ENCODE results near the gene INPP4A. TPM values are rescaled to one million over a fixed set of nuclear protein-coding genes. Genes with fewer than 3 reads are reported as not detected.

INPP4A gene
- total and polyA plus RNA-seq, 9 of the 15 experiments (the other 6 are each of a cell fraction or from before 2014, with no cell fraction given) = 1.8 to 15.7 (median 8.3) TPM

DNA sequence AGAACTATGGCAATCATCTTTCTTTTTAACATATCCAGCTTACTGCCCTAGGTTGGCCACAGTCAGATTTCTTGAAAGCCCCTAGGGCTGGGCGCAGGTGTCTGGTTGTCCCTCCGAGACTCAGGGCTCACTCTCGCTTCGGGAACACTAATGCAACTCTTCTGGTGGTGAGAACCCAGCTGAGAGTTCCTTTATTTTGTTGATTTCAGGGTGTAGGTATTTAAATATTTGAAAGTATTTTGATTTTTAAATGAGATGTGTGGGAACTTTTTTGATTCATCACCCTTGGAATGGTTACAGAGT is 40.7 kb downstream of the INPP4A start:
- intact Hi-C loops (cut with micrococcal nuclease) = no loop called here

More for the DNA sequence above, 40.7 kb downstream of the INPP4A start:
- no peak overlapping the region for H2AFZ ChIP-seq (ENCODE audit: low read depth, low read length)
- ChIA-PET CTCF (ENCODE audit: low intra/inter-chr PET ratio) (no interaction called here), POLR2A (interaction anchor here (0.9 kb wide), 1 partner anchor 10 kb away, joined by 3 read pairs; no protein-coding TSS in a partner anchor)
- DNase-seq (ENCODE audit: extremely low read depth in 1 of 4, low spot score in 3 of 4) = no peak
- peaks cover 0 to 4% of the 10 kb centered on the region in 2 experiments; a peak in 2 of 5 replicates for H3K4me1 ChIP-seq (replicated peaks in 1 of 2; ENCODE audit: control insufficient read depth in 2 of 2, insufficient read depth in 2 of 2, low read length in 2 of 2)
- in situ Hi-C loops (cut with MboI) = no loop called here
- H4K20me1 ChIP-seq (replicated peaks; ENCODE audit: control insufficient read depth, insufficient read depth, low read length) = peaks cover 29% of the 10 kb centered on the region
- BruUV-seq (replicated peaks) = no TSS peak
- peaks cover 2% of the 10 kb centered on the region; the same call in 2 of the 3 replicates for H3K79me2 ChIP-seq (ENCODE audit: control insufficient read depth, insufficient read depth, low read length)
- no peak for ATAC-seq
- H3K27me3 ChIP-seq (ENCODE audit: control insufficient read depth in 2 of 2, insufficient read depth in 2 of 2, low read length in 2 of 2) = no peaks in the 10 kb centered on the region
- H3K4me3 ChIP-seq = no peak overlapping the region
- H3K9ac ChIP-seq (ENCODE audit: insufficient read depth in 1 of 2, low read depth in 2 of 2, low read length in 2 of 2) = no peak overlapping the region
- WGBS (ENCODE audit: insufficient coverage, low coverage, missing lambda C conversion rate) = 76% methylated on average over 4 of the region's 4 CpGs
- TF ChIP-seq SOX6 (IDR thresholded peaks at IDR 0.05) (no peak), ZNF282 (CRISPR knock-in tag; IDR thresholded peaks at IDR 0.05) (no peak), RBM17 (IDR thresholded peaks at IDR 0.05; ENCODE audit: borderline replicate concordance, low read depth, low read length) (no peak), SUPT5H (IDR thresholded peaks at IDR 0.05) (no peak), ETV5 (CRISPR knock-in tag; IDR thresholded peaks at IDR 0.05; ENCODE audit: low read depth) (no peak), NCOA4 (IDR thresholded peaks at IDR 0.05; ENCODE audit: partially characterized antibody) (no peak), RUNX1 (IDR thresholded peaks at IDR 0.05; ENCODE audit: low read depth) (no peak), PHF8 (IDR thresholded peaks at IDR 0.05; ENCODE audit: borderline replicate concordance, low read length) (no peak), FUS (optimal IDR thresholded peaks at IDR 0.05; ENCODE audit: low read depth, low read length) (no peak)
- TF ChIP-seq, protein P1, sequence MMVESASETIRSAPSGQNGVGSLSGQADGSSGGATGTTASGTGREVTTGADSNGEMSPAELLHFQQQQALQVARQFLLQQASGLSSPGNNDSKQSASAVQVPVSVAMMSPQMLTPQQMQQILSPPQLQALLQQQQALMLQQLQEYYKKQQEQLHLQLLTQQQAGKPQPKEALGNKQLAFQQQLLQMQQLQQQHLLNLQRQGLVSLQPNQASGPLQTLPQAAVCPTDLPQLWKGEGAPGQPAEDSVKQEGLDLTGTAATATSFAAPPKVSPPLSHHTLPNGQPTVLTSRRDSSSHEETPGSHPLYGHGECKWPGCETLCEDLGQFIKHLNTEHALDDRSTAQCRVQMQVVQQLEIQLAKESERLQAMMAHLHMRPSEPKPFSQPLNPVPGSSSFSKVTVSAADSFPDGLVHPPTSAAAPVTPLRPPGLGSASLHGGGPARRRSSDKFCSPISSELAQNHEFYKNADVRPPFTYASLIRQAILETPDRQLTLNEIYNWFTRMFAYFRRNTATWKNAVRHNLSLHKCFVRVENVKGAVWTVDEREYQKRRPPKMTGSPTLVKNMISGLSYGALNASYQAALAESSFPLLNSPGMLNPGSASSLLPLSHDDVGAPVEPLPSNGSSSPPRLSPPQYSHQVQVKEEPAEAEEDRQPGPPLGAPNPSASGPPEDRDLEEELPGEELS (CRISPR knock-in tag; IDR thresholded peaks at IDR 0.05; ENCODE audit: borderline replicate concordance) = no peak
- no peak for FAIRE-seq
- no peak overlapping the region for H3K27ac ChIP-seq (ENCODE audit: extremely low read depth, low read depth, low read length)
- H3K9me3 ChIP-seq (replicated peaks; ENCODE audit: control insufficient read depth, insufficient read depth, low read depth, low read length) = no peaks in the 10 kb centered on the region
- no peaks in the 10 kb centered on the region for H3K36me3 ChIP-seq (ENCODE audit: control insufficient read depth, insufficient read depth, low read length)
- no peak overlapping the region for H3K4me2 ChIP-seq (ENCODE audit: insufficient read depth, low read length)
- H3K9me1 ChIP-seq (ENCODE audit: control insufficient read depth, insufficient read depth, low read length) = peaks cover 2% of the 10 kb centered on the region
